H7 (cell line): ENCODE results near the gene CCDC60. TPM values are rescaled to one million over a fixed set of nuclear protein-coding genes. Genes with fewer than 3 reads are reported as not detected.
"Not testable (repeated sequence)": the region's sequence is repeated elsewhere in the genome, so short reads cannot be mapped to it uniquely, and the experiment has no call there.

ENCODE experiments used
- DNase-seq: peaks from one replicate; pipeline ENCODE4 v3.0.0; 2012
- H3K27me3 ChIP-seq: 2 replicates; pipeline ENCODE4 v1.6.0; 2011; ENCODE audit warnings: mild to moderate bottlenecking, low read length; ENCODE audit not compliant: control insufficient read depth, insufficient read depth
- H3K36me3 ChIP-seq: replicated peaks from 2 replicates; pipeline ENCODE4 v1.5.1; 2011; ENCODE audit warnings: low read length; ENCODE audit not compliant: control insufficient read depth, insufficient read depth
- H3K4me3 ChIP-seq: 2 replicates; pipeline ENCODE4 v1.5.1; 2011; ENCODE audit warnings: low read depth, mild to moderate bottlenecking, control low read depth, low read length, moderate library complexity; ENCODE audit not compliant: insufficient read depth
- total RNA-seq: library from RNA; depleted of rRNA; stranded (reverse); fragments of >200 nt; shearing (Covaris generic); gene quantifications from 2 replicates; pipeline ENCODE4 v1.2.3, GENCODE V29; 2014

Gene CCDC60
- total RNA-seq, 1 experiment from 2014 or later: 3.5 TPM

DNA sequence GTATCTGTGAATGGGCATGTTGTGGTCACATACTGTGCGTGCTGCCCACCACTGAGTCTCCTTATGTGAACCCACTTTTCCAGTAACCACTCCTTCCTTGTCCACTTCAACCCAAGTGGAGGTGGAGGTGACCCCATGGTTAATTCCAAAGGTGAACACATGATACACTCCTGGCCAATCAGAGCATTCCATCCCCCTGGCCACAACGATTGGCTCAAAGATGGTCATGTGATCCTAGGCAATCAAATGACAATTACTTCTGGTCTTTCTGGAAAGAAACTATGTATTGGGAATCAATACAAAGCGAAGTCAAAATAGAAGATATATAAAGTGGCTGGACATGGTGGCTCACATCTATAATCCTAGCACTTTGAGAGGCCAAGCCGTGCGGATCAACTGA is 20.2 kb upstream of the CCDC60 start:
- Histone ChIP-seq H3K4me3 (no peak overlapping the region), H3K36me3 (no peaks in the 10 kb centered on the region), H3K27me3 (no peaks in the 10 kb centered on the region)
- no peak for DNase-seq

DNA sequence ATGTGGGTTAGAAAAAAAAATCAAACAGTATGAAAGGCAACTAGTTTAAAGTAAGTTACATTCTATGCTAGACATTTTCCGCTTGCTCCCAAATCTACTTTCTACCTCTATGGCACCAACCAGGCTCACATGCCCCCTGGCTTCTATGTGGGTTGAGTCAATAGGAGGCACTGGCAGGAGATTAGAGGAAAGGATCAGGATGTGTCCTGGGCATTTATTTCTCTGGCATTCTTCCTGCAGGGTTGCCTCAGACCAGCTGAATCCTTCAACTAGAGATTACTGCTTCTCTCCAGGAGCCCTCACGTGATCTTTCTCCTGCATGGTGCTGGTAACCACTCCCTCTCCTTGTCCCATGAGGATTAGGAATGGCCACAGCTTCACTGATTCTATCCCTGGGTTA is 14.9 kb upstream of the CCDC60 start:
- no peaks in the 10 kb centered on the region for H3K27me3 ChIP-seq

DNA sequence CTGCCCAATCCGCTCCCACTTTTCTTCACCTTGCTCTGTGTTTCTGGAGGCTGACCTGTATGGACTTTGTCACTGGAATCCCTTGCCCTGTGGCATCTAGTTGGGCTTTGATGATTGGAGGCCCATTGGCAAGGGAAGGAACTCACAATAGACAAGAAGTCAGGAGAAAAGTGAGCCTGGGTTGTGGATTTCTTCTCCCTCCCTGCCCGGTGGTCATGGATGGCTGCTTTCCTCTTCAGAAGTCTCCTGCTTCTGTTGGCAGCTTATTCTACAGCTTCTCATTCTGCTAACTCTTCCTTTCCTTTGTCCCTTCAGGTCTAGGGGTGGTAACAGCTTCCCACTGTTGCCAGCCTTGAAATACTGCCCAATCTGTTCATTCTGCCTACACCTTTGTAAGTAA is 13.9 kb upstream of the CCDC60 start:
- Histone ChIP-seq H3K4me3 (no peak overlapping the region), H3K36me3 (no peaks in the 10 kb centered on the region), H3K27me3 (no peaks in the 10 kb centered on the region)
- no peak for DNase-seq

More for the DNA sequence above, 14.9 kb upstream of the CCDC60 start:
- Histone ChIP-seq H3K36me3 (no peaks in the 10 kb centered on the region), H3K4me3 (no peak overlapping the region)
- no peak for DNase-seq

DNA sequence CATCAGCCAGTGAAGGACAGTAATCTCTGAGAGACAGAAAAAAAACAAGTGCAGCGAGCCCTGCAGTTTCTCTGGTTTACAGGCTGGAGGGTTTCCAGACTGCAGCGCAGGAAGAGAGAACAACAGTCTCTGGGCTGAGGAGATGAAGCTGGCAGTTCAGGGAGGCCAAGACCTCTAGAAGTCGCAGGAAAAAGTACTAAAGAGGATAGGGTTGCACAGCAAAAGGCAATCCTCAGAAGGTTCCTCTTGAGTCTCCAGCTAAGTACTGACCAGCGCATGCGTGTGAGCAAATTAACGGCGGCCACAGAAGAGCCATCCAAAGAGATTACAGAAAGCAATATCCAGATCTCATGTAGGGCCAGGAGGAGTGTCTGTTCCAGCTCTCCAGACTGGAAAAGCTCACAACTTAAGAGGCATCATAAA is 12.2 kb upstream of the CCDC60 start:
- no peak for DNase-seq
- H3K4me3 ChIP-seq: no peak overlapping the region
- H3K27me3 ChIP-seq: no peaks in the 10 kb centered on the region

GRCh38 chr12:119325813-119326212 is 8.7 kb upstream of the CCDC60 start:
- Histone ChIP-seq H3K27me3 (no peaks in the 10 kb centered on the region), H3K36me3 (no peaks in the 10 kb centered on the region), H3K4me3 (no peak overlapping the region)
- DNase-seq: no peak

More for the DNA sequence above, 12.2 kb upstream of the CCDC60 start:
- no peaks in the 10 kb centered on the region for H3K36me3 ChIP-seq

GRCh38 chr12:119326341-119326740 is 8.2 kb upstream of the CCDC60 start:
- no peak for DNase-seq
- no peak overlapping the region for H3K4me3 ChIP-seq
- no peaks in the 10 kb centered on the region for H3K27me3 ChIP-seq
- no peaks in the 10 kb centered on the region for H3K36me3 ChIP-seq

DNA sequence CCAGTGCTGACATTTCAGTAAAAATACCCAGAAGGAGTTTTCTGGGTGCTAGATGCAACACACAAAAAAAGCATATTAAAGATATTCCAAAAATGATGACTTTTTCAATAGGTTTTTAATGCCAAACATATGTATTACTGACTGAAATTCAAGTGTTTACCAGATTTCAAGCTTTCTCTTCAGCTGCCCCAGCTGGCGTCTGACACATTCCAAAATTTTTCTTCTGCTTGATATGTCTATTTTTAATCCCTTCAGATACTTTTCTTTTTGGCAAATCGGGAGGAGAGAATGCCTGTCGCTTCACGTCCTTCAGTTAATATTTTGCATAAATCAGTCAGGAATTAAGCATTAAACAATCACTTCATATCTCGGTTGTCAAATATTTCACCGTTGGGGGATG is 7.1 kb upstream of the CCDC60 start:
- no peak for DNase-seq
- Histone ChIP-seq H3K36me3 (no peaks in the 10 kb centered on the region), H3K4me3 (no peak overlapping the region), H3K27me3 (no peaks in the 10 kb centered on the region)

DNA sequence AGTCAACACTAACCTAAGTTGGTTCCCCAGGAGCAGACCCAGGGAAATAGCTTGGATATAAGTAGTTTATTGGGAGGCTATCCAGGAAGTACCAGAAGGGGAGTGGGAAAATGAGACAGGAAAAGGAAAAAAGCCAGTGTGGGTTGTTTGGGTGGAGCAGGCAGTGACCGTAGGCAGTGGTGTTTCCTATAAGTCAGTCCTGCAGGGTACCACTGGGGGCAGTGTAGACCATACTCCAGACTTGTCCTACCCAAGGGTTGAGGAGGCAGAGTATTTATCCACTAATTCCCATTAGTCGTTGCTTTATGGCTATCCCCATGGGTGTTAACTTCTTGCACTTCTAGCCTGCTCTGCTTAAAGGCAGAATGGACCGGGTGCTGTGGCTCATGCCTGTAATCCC is 6.4 kb upstream of the CCDC60 start:
- Histone ChIP-seq H3K4me3 (no peak overlapping the region), H3K27me3 (no peaks in the 10 kb centered on the region; the same call in 1 of the 2 replicates), H3K36me3 (no peaks in the 10 kb centered on the region)
- peak; percentile 61 for DNase-seq

DNA sequence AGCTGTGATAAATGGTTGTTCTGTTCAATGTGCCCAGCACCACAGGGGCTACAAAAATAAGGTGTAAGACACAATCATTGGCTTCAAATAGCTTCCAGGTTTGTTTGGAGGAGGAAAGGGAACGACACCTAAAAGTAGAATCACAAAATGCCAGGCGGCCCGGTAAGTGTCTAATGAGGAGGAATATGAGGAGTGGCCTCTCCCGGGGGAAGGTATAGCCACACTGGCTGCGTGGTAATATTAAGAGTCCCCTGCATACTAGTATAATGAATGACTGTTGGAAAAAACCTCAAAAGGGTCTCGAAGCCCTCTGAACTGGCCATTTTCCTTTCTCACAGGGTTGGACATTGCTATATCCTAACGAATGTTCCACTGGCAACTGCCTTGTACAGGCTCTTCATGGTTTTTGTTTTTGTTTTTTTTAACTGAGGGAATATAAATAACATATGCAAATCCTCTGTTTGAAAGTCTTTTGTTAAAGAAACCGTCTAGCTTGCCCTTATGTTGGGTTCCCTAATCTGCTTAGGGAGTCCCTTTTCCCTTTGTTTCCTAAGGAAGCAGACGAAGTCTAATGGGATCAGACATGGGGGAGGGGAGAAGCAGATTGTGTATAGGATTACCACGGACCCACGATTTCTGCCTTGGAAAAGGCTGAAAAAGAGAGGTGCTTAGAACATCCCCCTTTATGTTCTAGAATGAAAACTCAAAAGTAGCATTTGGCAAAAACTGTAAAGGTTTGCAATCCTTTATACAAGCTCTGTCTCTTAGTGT is 4.2 kb downstream of the CCDC60 start:
- H3K27me3 ChIP-seq: peaks cover 46% of the 10 kb centered on the region
- no peak overlapping the region for H3K4me3 ChIP-seq
- DNase-seq: peak; percentile 52
- H3K36me3 ChIP-seq: no peaks in the 10 kb centered on the region

DNA sequence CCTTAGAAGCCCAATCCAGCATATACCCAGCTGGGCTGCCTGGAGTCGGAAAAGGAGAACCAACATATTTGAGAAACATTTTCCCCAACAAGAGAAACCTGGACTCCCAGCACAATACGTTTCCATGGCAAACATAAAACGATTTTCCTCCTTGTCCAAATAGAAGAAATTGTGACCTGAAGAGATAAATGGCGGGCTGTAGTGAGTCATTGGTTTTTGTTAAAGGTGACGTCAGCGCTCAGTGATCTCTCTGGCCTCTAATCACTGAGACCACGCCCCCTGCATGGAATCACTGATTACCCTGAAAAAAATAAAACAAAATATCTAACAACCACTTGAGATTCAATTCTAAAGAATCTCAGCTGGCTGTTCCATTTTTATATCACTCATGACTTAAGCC is 6.0 kb downstream of the CCDC60 start:
- DNase-seq: no peak
- Histone ChIP-seq H3K27me3 (peaks cover 41% of the 10 kb centered on the region), H3K36me3 (no peaks in the 10 kb centered on the region), H3K4me3 (no peak overlapping the region)

GRCh38 chr12:119341020-119341419 is 6.5 kb downstream of the CCDC60 start:
- Histone ChIP-seq H3K36me3 (no peaks in the 10 kb centered on the region), H3K27me3 (peaks cover 41% of the 10 kb centered on the region), H3K4me3 (no peak overlapping the region)
- no peak for DNase-seq

DNA sequence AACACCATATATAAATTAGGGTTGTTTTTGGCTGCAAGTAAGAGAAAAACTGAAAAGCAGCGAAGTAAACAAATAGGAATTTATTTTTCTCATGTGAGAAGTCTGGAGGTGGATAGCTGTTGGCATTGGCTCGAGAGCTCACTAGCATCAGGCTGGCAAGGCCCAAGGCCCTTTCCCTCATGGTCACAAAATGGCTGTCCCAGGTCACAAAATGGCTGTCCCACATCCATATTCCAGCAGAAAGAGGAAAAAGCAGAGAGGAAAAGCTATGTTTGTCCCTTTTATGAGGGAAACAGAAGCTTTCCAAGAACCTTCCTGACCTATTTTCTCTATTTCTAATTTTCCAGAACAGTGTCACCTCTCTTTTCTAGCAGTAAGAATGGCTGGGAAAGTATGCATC is 7.5 kb downstream of the CCDC60 start:
- Histone ChIP-seq H3K27me3 (peaks cover 32% of the 10 kb centered on the region), H3K4me3 (no peak overlapping the region), H3K36me3 (no peaks in the 10 kb centered on the region)
- DNase-seq: no peak

DNA sequence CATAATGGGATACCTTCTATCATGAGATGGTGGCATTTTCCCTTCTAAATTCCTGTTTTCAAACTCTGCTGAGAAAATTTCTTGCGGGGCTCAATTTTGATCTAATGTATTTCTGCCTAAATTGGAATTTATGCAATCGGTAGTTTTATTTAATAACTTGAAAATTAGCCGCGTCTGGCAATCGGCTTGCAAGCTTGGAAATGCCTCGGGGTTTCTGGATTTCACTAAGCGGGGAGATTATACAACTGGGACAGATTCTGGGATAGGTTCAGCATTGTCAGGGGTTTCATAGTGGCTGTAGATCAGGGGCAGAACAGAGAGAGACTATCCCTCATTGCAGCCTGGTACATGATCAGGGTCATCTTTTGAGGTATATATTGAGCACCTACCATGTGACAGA is 8.6 kb downstream of the CCDC60 start:
- H3K27me3 ChIP-seq: peaks cover 20% of the 10 kb centered on the region
- no peak for DNase-seq
- no peak overlapping the region for H3K4me3 ChIP-seq
- H3K36me3 ChIP-seq: no peaks in the 10 kb centered on the region

DNA sequence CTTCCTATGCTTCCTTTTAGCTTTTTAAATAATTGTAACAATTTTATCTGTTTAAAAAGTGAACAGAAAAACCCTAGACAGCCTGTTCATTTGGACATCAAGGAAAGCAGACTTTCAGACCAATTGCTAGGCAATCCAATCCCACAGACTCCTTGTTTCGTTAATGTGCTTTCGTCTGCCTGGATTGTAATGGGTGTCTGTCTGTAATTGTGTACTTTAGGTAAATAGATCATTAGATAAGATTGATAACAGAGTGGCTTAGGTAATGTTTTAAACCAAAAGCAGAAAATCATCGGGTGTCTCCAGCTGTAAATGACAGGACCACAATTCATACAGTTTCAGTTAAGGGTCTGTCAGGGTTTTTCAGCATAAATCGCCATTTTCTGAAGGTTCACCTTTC is 19.6 kb downstream of the CCDC60 start:
- DNase-seq: no peak
- H3K27me3 ChIP-seq: no peaks in the 10 kb centered on the region
- no peak overlapping the region for H3K4me3 ChIP-seq
- no peaks in the 10 kb centered on the region for H3K36me3 ChIP-seq

- DNase-seq, H3K27me3 ChIP-seq, H3K36me3 ChIP-seq, H3K4me3 ChIP-seq: not testable (repeated sequence)
Observed at GRCh38 chr12:119360366-119360765, 25.8 kb downstream of the CCDC60 start.

DNA sequence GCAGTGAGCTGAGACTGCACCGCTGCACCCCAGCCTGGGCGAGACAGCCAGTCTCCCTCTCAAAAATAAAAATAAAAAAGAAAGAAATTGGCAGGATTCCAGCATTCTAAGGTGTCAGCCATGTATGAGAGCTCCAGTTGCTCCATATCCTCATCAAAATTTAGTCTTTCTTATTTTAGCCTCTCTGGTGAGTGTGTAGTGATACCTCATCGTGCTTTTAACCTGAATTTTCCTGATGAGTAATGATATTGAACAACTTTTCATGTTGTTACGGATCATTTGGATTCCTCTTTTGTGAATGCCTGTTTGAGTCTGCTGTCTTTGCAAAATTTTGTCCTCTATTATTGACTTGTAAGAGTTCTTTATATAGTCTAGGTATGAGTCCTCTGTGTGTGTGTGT is 28.5 kb downstream of the CCDC60 start:
- no peak for DNase-seq
- H3K36me3 ChIP-seq: no peaks in the 10 kb centered on the region
- no peak overlapping the region for H3K4me3 ChIP-seq
- H3K27me3 ChIP-seq: no peaks in the 10 kb centered on the region
